ENCODE results near the gene SOX5.
A peak's percentile ranks its signal among the peaks of the same experiment; 100 is the strongest.
"Not testable (repeated sequence)": the region's sequence is repeated elsewhere in the genome, so short reads cannot be mapped to it uniquely, and the experiment has no call there.

SOX5 gene

GRCh38 chr12:23719493-23719892 lies 230.0 kb downstream of the SOX5 start:
- no peaks in the 10 kb centered on the region for H3K4me1 Mint-ChIP-seq
- no peaks in the 10 kb centered on the region for H3K27me3 Mint-ChIP-seq (ENCODE audit: low read depth, poor library complexity)
- H3K9me3 Mint-ChIP-seq, result no peaks in the 10 kb centered on the region

DNA sequence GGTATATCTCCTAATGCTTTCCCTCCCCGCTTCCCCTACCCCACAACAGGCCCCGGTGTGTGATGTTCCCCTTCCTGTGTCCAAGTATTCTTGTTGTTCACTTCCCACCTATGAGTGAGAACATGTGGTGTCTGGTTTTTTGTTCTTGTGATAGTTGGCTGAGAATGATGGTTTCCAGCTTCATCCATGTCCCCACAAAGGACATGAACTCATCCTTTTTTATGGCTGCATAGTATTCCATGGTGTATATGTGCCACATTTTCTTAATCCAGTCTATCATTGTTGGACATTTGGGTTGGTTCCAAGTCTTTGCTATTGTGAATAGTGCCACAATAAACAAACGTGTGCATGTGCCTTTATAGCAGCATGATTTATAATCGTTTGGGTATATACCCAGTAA lies 239.1 kb downstream of the SOX5 start:
- not testable (repeated sequence) for H3K4me1 Mint-ChIP-seq; H3K36me3 Mint-ChIP-seq (ENCODE audit: low read depth); H3K27ac Mint-ChIP-seq; H3K27me3 Mint-ChIP-seq (ENCODE audit: low read depth, poor library complexity); H3K9me3 Mint-ChIP-seq; DNase-seq; H3K4me3 Mint-ChIP-seq

More at GRCh38 chr12:23719493-23719892, 230.0 kb downstream of the SOX5 start:
- Mint-ChIP-seq H3K4me3 (no peak overlapping the region), H3K36me3 (ENCODE audit: low read depth) (no peaks in the 10 kb centered on the region), H3K27ac (no peak overlapping the region)
- DNase-seq, result no peak
- no peak for TF ChIP-seq CTCF (IDR thresholded peaks at IDR 0.05)

DNA sequence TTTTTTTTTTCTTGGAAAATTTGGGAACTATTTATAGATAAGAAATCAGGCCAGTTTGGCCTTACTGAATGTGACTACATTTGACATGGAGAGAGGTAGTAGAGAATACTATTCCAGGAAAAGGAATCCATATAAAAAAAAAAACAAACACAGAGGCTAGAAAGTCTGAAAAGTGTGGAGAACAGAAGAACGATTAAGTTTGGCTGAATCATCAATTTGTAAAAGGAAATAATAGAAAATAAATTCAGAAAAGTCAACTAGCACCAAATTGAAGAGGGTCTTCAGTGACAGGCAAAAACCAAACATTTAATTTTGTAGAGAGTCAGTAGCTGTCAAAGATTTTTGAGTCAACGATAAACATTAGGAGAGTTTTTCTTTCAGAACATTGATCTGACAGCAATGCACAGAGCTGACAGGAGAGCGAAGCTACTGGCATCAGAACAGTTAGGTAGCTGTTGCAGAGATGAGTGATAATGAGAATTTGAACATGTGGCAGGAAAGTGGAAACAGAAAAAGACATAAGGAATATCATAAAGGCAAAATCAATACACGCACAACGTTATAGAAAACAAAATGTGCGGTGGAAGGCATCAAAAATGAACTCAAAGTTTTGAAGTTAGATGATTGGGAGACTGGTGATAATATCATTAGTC lies 241.2 kb downstream of the SOX5 start:
- Mint-ChIP-seq H3K4me3 (no peak overlapping the region), H3K4me1 (peaks cover 12% of the 10 kb centered on the region), H3K27me3 (ENCODE audit: low read depth, poor library complexity) (no peaks in the 10 kb centered on the region), H3K9me3 (no peaks in the 10 kb centered on the region), H3K27ac (no peak overlapping the region), H3K36me3 (ENCODE audit: low read depth) (no peaks in the 10 kb centered on the region)
- no peak for TF ChIP-seq CTCF (IDR thresholded peaks at IDR 0.05)
- DNase-seq, result no peak

DNA sequence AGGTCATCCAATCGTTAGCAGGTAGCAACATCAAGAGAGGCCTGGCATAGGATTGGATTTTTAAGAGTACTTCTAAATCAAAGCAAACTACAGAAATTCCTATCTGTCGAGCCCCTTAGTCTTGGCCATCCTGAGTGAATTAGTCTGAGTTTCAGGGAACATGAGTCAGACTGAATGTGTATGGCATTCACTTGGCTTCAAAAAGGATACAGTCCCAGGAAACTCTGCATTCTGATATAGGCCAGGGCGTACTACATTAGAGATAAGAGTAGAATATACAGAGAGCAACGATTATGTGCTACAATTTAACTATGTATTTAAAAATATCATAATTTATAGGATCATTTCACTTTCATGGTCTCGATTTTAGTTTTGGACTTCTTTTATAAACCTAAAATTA lies 242.2 kb downstream of the SOX5 start:
- TF ChIP-seq CTCF (IDR thresholded peaks at IDR 0.05), result no peak
- H3K9me3 Mint-ChIP-seq, result no peaks in the 10 kb centered on the region
- H3K4me1 Mint-ChIP-seq, result peaks cover 12% of the 10 kb centered on the region
- H3K4me3 Mint-ChIP-seq, result no peak overlapping the region
- no peaks in the 10 kb centered on the region for H3K27me3 Mint-ChIP-seq (ENCODE audit: low read depth, poor library complexity)
- no peak overlapping the region for H3K27ac Mint-ChIP-seq
- no peak for DNase-seq
- H3K36me3 Mint-ChIP-seq (ENCODE audit: low read depth), result no peaks in the 10 kb centered on the region

DNA sequence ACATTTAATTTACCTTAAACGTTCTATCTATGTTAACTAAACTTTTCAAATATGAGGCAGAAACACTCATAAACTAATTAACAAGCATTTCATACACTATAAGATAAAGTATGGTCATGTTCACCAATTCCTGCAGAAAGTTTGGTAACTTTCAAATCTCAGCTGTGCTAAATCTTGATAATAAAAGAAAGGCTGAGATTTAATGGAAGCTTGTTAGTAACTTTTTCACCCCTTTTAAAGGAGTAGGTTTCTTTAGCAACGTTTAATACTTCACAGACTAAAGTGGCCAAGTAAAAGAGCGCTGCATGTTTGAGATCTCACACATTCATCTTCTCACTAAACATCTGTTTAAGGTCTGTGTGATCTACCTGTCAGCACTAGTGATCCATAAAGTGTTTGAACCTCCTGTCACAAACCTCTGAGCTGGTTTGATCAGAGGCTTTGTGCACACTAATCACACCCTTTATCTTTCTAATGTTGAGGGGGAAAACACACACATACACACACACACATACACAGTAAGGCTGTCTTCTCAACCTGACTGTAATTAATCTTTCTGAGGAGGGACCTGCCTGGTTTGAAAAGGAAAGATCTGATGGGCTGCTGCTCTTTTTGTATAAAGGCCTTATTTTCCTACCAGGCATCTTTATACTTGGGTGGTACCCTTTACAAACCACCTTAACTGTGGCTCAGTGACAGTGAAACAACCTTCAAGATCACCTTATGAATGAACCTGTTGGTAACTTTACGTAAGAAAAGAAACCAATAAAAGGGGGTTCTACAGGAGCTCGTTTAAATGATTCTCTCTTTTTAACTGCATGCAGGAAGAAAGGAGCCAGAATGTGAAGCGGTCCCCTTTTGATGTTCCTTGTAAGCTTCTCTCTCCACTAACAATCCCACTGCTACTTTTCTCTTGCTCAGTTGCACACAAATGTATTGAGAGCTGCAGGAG lies 244.2 kb downstream of the SOX5 start:
- no peak overlapping the region for H3K4me3 Mint-ChIP-seq
- no peak for DNase-seq
- H3K27me3 Mint-ChIP-seq (ENCODE audit: low read depth, poor library complexity), result no peaks in the 10 kb centered on the region
- H3K27ac Mint-ChIP-seq, result peak overlapping the region; percentile 58
- H3K9me3 Mint-ChIP-seq, result no peaks in the 10 kb centered on the region
- no peaks in the 10 kb centered on the region for H3K36me3 Mint-ChIP-seq (ENCODE audit: low read depth)
- no peak for TF ChIP-seq CTCF (IDR thresholded peaks at IDR 0.05)
- peaks cover 12% of the 10 kb centered on the region for H3K4me1 Mint-ChIP-seq

DNA sequence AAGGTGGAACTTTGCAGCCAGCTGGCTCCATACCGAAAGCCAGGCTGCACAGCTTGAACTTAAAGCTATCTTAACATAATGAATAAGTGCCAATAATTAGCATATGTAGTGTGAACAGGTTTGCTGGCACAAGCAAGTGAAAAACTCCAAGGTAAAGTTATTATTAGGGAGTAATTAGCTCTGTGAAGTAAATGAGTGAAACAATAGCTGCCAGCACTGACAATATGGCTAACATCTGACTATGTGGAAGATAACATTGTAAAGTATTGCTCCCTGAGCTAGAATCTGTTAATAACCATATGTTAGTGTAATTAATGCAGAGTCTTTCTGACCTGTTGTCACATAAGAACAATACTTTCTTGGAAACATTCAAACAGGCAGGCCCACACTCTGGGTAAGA lies 246.4 kb downstream of the SOX5 start:
- Mint-ChIP-seq H3K4me3 (no peak overlapping the region), H3K27me3 (ENCODE audit: low read depth, poor library complexity) (no peaks in the 10 kb centered on the region), H3K4me1 (peaks cover 12% of the 10 kb centered on the region), H3K9me3 (no peaks in the 10 kb centered on the region), H3K27ac (no peak overlapping the region), H3K36me3 (ENCODE audit: low read depth) (no peaks in the 10 kb centered on the region)
- no peak for DNase-seq
- no peak for TF ChIP-seq CTCF (IDR thresholded peaks at IDR 0.05)

Measured in nephron progenitor cell (in vitro differentiated cells).